HEK293T (cell line): ENCODE data around the gene FBLN1.

Experiments used
- CTCF ChIA-PET: fragments of 350-600 bp; formaldehyde crosslinking; extraction: SDS; loops from one replicate; lab custom pipeline; 2021; ENCODE audit warnings: antibody characterized with exemption, inconsistent platforms; lab: Yijun Ruan, JAX
- POLR2A ChIA-PET: fragments of 350-600 bp; formaldehyde crosslinking; extraction: SDS; loops from one replicate; lab custom pipeline; 2020; ENCODE audit warnings: antibody characterized with exemption, inconsistent platforms; lab: Yijun Ruan, JAX
- DNase-seq: peaks from one replicate; pipeline ENCODE4 v3.0.0; 2012; ENCODE audit warnings: mixed read lengths; ENCODE audit errors: extremely low spot score
- ARNT ChIP-seq: fragments of 450-650 bp; IDR thresholded peaks from 2 replicates; pipeline ENCODE4 v1.6.1; 2017; ENCODE audit warnings: mild to moderate bottlenecking
- BHLHE40 ChIP-seq: fragments of 450-650 bp; IDR thresholded peaks from 2 replicates; pipeline ENCODE4 v1.6.1; 2016; ENCODE audit warnings: mild to moderate bottlenecking, moderate library complexity, borderline replicate concordance
- CTBP1 ChIP-seq: fragments of 450-650 bp; IDR thresholded peaks from 2 replicates; pipeline ENCODE4 v1.6.1; 2016; ENCODE audit warnings: borderline replicate concordance
- ELF4 ChIP-seq: fragments of 450-650 bp; IDR thresholded peaks from 2 replicates; pipeline ENCODE4 v1.6.1; 2017; ENCODE audit warnings: antibody characterized with exemption
- FOXA1 ChIP-seq: fragments of 450-650 bp; IDR thresholded peaks from 2 replicates; pipeline ENCODE4 v1.6.1; 2016; ENCODE audit warnings: mild to moderate bottlenecking
- FOXK2 ChIP-seq: fragments of 450-650 bp; IDR thresholded peaks from 2 replicates; pipeline ENCODE4 v1.6.1; 2016; ENCODE audit warnings: mild to moderate bottlenecking
- FOXM1 ChIP-seq: fragments of 450-650 bp; IDR thresholded peaks from 2 replicates; pipeline ENCODE4 v1.6.1; 2017; ENCODE audit warnings: mild to moderate bottlenecking, borderline replicate concordance
- HDGF ChIP-seq: fragments of 450-650 bp; IDR thresholded peaks from 2 replicates; pipeline ENCODE4 v1.6.1; 2017; ENCODE audit warnings: antibody characterized with exemption, borderline replicate concordance
- L3MBTL2 ChIP-seq: fragments of 450-650 bp; conservative IDR thresholded peaks from 2 replicates; pipeline ENCODE4 v1.6.1; 2016; ENCODE audit warnings: mild to moderate bottlenecking
- LEF1 ChIP-seq: fragments of 450-650 bp; IDR thresholded peaks from 2 replicates; pipeline ENCODE4 v1.6.1; 2017; ENCODE audit warnings: mild to moderate bottlenecking, borderline replicate concordance
- NFRKB ChIP-seq: fragments of 450-650 bp; IDR thresholded peaks from 2 replicates; pipeline ENCODE4 v1.6.1; 2016; ENCODE audit warnings: mild to moderate bottlenecking, moderate library complexity
- PKNOX1 ChIP-seq: fragments of 450-650 bp; IDR thresholded peaks from 2 replicates; pipeline ENCODE4 v1.6.1; 2016
- SP1 ChIP-seq: fragments of 450-650 bp; IDR thresholded peaks from 2 replicates; pipeline ENCODE4 v1.6.1; 2017
- SUZ12 ChIP-seq: fragments of 450-650 bp; IDR thresholded peaks from 2 replicates; pipeline ENCODE4 v1.6.1; 2016; ENCODE audit warnings: mild to moderate bottlenecking
- TARDBP ChIP-seq: fragments of 450-650 bp; IDR thresholded peaks from 2 replicates; pipeline ENCODE4 v1.6.1; 2016
- ZNF384 ChIP-seq: fragments of 450-650 bp; IDR thresholded peaks from 2 replicates; pipeline ENCODE4 v1.6.1; 2016

The FBLN1 gene

GRCh38 chr22:45550891-45551290 is 48.2 kb downstream of the FBLN1 start:
- TF ChIP-seq CTBP1 (no peak), SUZ12 (no peak), FOXK2 (no peak), TARDBP (no peak), PKNOX1 (no peak), NFRKB (no peak), BHLHE40 (no peak), SP1 (no peak), HDGF (no peak), ELF4 (no peak), L3MBTL2 (no peak)
- CTCF ChIA-PET = interaction anchor here (1.4 kb wide), 1 partner anchor 110 kb away, joined by 3 read pairs; no protein-coding TSS in a partner anchor
- POLR2A ChIA-PET = no interaction called here
- DNase-seq = no peak

- TF ChIP-seq CTBP1 (no peak), FOXK2 (no peak), PKNOX1 (no peak), HDGF (no peak), FOXA1 (no peak)
- CTCF ChIA-PET = no interaction called here
- POLR2A ChIA-PET = no interaction called here
- no peak for DNase-seq
Measured at GRCh38 chr22:45551310-45552016, 48.8 kb downstream of the FBLN1 start.

- TF ChIP-seq PKNOX1 = no peak
- TF ChIP-seq HDGF = no peak
- TF ChIP-seq BHLHE40 = no peak
- TF ChIP-seq ZNF384 = no peak
- TF ChIP-seq SUZ12 = no peak
- no peak for TF ChIP-seq FOXA1
- TF ChIP-seq SP1 = no peak
- TF ChIP-seq NFRKB = no peak
- no peak for TF ChIP-seq ARNT
- no peak for TF ChIP-seq FOXK2
- TF ChIP-seq L3MBTL2 = no peak
- ChIA-PET POLR2A (no interaction called here), CTCF (interaction anchor here (0.6 kb wide), 1 partner anchor 644 kb away, joined by 3 read pairs; no protein-coding TSS in a partner anchor)
- DNase-seq = no peak
Measured at GRCh38 chr22:45552017-45552411, 49.3 kb downstream of the FBLN1 start.

- CTCF ChIA-PET = interaction anchor here (0.6 to 1.5 kb wide), 3 partner anchors 281 to 645 kb away, joined by 3 read pairs; no protein-coding TSS in a partner anchor
- TF ChIP-seq NFRKB (no peak), ELF4 (no peak), PKNOX1 (no peak), ARNT (no peak), LEF1 (no peak), FOXM1 (no peak), BHLHE40 (no peak), FOXA1 (no peak), SP1 (no peak), TARDBP (no peak)
- POLR2A ChIA-PET = no interaction called here
- DNase-seq = no peak
Measured at GRCh38 chr22:45552580-45553350, 50.1 kb downstream of the FBLN1 start.

- no peak for TF ChIP-seq ELF4
- TF ChIP-seq L3MBTL2 = peak; percentile 67
- POLR2A ChIA-PET = no interaction called here
- CTCF ChIA-PET = interaction anchor here (0.8 to 1.5 kb wide), 6 partner anchors 10 to 281 kb away, joined by 3 to 11 read pairs (median 3); no protein-coding TSS in a partner anchor
Measured at GRCh38 chr22:45553351-45554039, 50.8 kb downstream of the FBLN1 start.

More at GRCh38 chr22:45553351-45554039, 50.8 kb downstream of the FBLN1 start:
- DNase-seq = peak; percentile 89
